Spleen (tissue), 7 donors: Measurements from ENCODE around the gene ZDHHC18.

Experiments used
- POLR2A ChIP-seq, 3 donors: fragments of 450-650 bp; IDR thresholded peaks; one replicate each; pipeline ENCODE4 v1.5.1; 2017; ENCODE audit warnings: antibody characterized with exemption in 3 of 3, mild to moderate bottlenecking in 1 of 3
- POLR2AphosphoS5 ChIP-seq, 3 donors: sonication (generic); formaldehyde crosslinking; IDR thresholded peaks; one replicate each; pipeline ENCODE4 v1.5.1; 2017; ENCODE audit warnings: antibody characterized with exemption in 3 of 3
- TF ChIP-seq, protein P1 (sequence below), 11 experiments: fragments of 200-600 bp in 7 of 11; fragments of 450-650 bp in 4 of 11; sonication (generic) in 4 of 11; IDR thresholded peaks in 8 of 11; conservative IDR thresholded peaks in 3 of 11; 1 replicate in 7 of 11; 2 replicates in 4 of 11; pipeline versions ENCODE4 v1.4.0 to v1.8.0; 2016 to 2021; ENCODE audit warnings: antibody characterized with exemption in 11 of 11, inconsistent platforms in 4 of 11, mild to moderate bottlenecking in 1 of 11
- donor health status: DM: no; HTN: no; CAD: no; lungs with moderate emphysema.
- donor health status: DM: no; HTN: no; CAD: no.
- donor health status: DM: no; HTN: no; CAD: no.

DNA sequence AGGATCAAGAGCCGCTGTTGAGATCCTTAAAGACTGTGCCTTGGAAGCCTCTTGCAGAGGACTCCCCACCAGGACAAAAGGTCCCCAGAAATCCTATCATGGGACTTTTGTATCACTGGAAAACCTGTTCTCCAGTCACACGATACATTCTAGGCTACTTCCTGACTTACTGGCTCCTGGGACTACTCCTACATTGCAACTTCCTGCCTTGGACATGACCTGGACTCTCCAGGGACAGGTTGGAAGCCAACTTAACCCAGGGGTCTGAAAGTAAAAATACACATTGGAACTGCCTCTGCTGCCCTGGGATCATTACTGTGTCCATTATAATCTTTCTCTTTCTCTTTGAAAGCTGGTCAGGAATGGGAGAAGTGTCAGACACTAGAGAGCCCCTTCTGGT is 28.9 kb upstream of the ZDHHC18 start:
- TF ChIP-seq, protein P1, sequence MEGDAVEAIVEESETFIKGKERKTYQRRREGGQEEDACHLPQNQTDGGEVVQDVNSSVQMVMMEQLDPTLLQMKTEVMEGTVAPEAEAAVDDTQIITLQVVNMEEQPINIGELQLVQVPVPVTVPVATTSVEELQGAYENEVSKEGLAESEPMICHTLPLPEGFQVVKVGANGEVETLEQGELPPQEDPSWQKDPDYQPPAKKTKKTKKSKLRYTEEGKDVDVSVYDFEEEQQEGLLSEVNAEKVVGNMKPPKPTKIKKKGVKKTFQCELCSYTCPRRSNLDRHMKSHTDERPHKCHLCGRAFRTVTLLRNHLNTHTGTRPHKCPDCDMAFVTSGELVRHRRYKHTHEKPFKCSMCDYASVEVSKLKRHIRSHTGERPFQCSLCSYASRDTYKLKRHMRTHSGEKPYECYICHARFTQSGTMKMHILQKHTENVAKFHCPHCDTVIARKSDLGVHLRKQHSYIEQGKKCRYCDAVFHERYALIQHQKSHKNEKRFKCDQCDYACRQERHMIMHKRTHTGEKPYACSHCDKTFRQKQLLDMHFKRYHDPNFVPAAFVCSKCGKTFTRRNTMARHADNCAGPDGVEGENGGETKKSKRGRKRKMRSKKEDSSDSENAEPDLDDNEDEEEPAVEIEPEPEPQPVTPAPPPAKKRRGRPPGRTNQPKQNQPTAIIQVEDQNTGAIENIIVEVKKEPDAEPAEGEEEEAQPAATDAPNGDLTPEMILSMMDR (IDR thresholded peaks at IDR 0.05 in 8 of 11, conservative IDR thresholded peaks at IDR 0.05 in 3 of 11), result no peak
- no peak for TF ChIP-seq POLR2A (IDR thresholded peaks at IDR 0.05)
- no peak for TF ChIP-seq POLR2AphosphoS5 (IDR thresholded peaks at IDR 0.05)
